Panc1 (cell line): ENCODE results near the gene DOCK1. TPM values are rescaled to one million over a fixed set of nuclear protein-coding genes. Genes with fewer than 3 reads are reported as not detected.

Source experiments
- ATAC-seq: fragments of 200-7000 bp; cut with Tn5 transposase; 2 replicates; pipeline ENCODE4 v1.9.1; 2020; ENCODE audit warnings: mild to moderate bottlenecking, moderate library complexity
- BruUV-seq: library from RNA; stranded (reverse); fragments of 400-500 nt; replicated peaks from 2 replicates; lab custom pipeline; 2021; lab: Mats Ljungman, UMichigan
- CTCF ChIA-PET: fragments of 300-600 bp; sonication (Branson Sonifier 250); formaldehyde crosslinking; loops from one replicate; lab custom pipeline; 2022; ENCODE audit warnings: antibody characterized with exemption; lab: Charles Lee
- POLR2A ChIA-PET: fragments of 300-600 bp; sonication (Branson Sonifier 250); formaldehyde crosslinking; loops from one replicate; lab custom pipeline; 2022; ENCODE audit warnings: antibody characterized with exemption; lab: Charles Lee
- DNase-seq: peaks from one replicate; pipeline ENCODE4 v3.0.0-alpha.2; 2010; ENCODE audit warnings: low read depth, low spot score
- H3K27ac ChIP-seq: 2 replicates; pipeline ENCODE4 v1.5.1; 2011; ENCODE audit warnings: mild to moderate bottlenecking, low read length, inconsistent platforms
- H3K27me3 ChIP-seq: fragments of 200-500 bp; sonication (Bioruptor generic); 2 replicates; pipeline ENCODE4 v1.6.0; 2014; ENCODE audit warnings: low read length, inconsistent platforms; ENCODE audit not compliant: control insufficient read depth, insufficient read depth
- H3K36me3 ChIP-seq: fragments of 200-500 bp; sonication (Bioruptor generic); 2 replicates; pipeline ENCODE4 v1.5.1; 2014; ENCODE audit warnings: inconsistent platforms, mild to moderate bottlenecking, low read length, moderate library complexity; ENCODE audit not compliant: control insufficient read depth, insufficient read depth
- H3K4me1 ChIP-seq: 2 replicates; pipeline ENCODE4 v1.5.1; 2011; ENCODE audit warnings: inconsistent platforms, mild to moderate bottlenecking, low read length, moderate library complexity; ENCODE audit not compliant: control insufficient read depth, insufficient read depth
- H3K4me3 ChIP-seq, 2 experiments: 2 replicates each; pipeline ENCODE4 v1.5.1; 2011 to 2012; ENCODE audit warnings: low read depth in 2 of 2, low read length in 2 of 2, mild to moderate bottlenecking in 2 of 2, inconsistent platforms in 1 of 2, moderate library complexity in 1 of 2
- H3K9me3 ChIP-seq: fragments of 200-500 bp; sonication (Bioruptor generic); 2 replicates; pipeline ENCODE4 v1.5.1; 2014; ENCODE audit warnings: low read depth, mild to moderate bottlenecking, inconsistent platforms, low read length, moderate library complexity; ENCODE audit not compliant: control insufficient read depth, insufficient read depth
- CTCF ChIP-seq: fragments of 450-650 bp; IDR thresholded peaks from 2 replicates; pipeline ENCODE4 v1.5.1; 2017; ENCODE audit warnings: mild to moderate bottlenecking
- POLR2AphosphoS5 ChIP-seq: IDR thresholded peaks from 2 replicates; pipeline ENCODE4 v1.6.1; 2012; ENCODE audit warnings: mild to moderate bottlenecking, low read depth, low read length, moderate library complexity
- REST ChIP-seq, 2 experiments: IDR thresholded peaks; 2 replicates each; pipeline ENCODE4 v1.6.1; 2011 to 2012; ENCODE audit warnings: low read depth in 2 of 2, control low read depth in 1 of 2, low read length in 1 of 2, mild to moderate bottlenecking in 1 of 2, moderate library complexity in 1 of 2; ENCODE audit not compliant: insufficient read depth in 1 of 2
- SIN3A ChIP-seq: IDR thresholded peaks from 2 replicates; pipeline ENCODE4 v1.6.1; 2012; ENCODE audit warnings: low read depth, mild to moderate bottlenecking, low read length, moderate library complexity, borderline replicate concordance; ENCODE audit not compliant: insufficient read depth
- TCF7L2 ChIP-seq: IDR thresholded peaks from 2 replicates; pipeline ENCODE4 v1.6.1; 2011; ENCODE audit warnings: mild to moderate bottlenecking, low read depth, low read length, inconsistent platforms
- in situ Hi-C: cut with HindIII; loops from 2 replicates; pipeline ENCODE4 v1.10.0; 2016; ENCODE audit warnings: low sequenced_read_pairs, low pct_unique_long_range_greater_than_20kb
- intact Hi-C: fragments of 100-400 bp; cut with micrococcal nuclease; formaldehyde crosslinking; loops from one replicate; pipeline ENCODE4 v1.10.0; 2022; ENCODE audit not compliant: unreplicated experiment
- total RNA-seq: library from RNA; stranded (reverse); gene quantifications from one replicate; pipeline ENCODE4 v1.2.1, GENCODE V29; 2021; ENCODE audit not compliant: unreplicated experiment

DOCK1 gene
- total RNA-seq, 1 experiment from 2014 or later = 67.6 TPM

- Histone ChIP-seq H3K36me3 (0 out of 2 replicates have a peak, but pooled peaks cover 3% of the 10 kb centered on the region), H3K4me3 (no peak overlapping the region), H3K27ac (no peak overlapping the region), H3K4me1 (no peaks in the 10 kb centered on the region), H3K9me3 (no peaks in the 10 kb centered on the region), H3K27me3 (no peaks in the 10 kb centered on the region)
- POLR2A ChIA-PET = no interaction called here
- in situ Hi-C loops (no loop called here), intact Hi-C loops (no loop called here)
- no TSS peak for BruUV-seq
- ATAC-seq (no peak), DNase-seq (no peak)
- TF ChIP-seq REST (IDR thresholded peaks at IDR 0.05; ENCODE audit: insufficient read depth in 1 of 2, low read depth in 2 of 2, low read length in 1 of 2) (no peak), CTCF (no peak), SIN3A (no peak), POLR2AphosphoS5 (no peak), TCF7L2 (no peak)
- CTCF ChIA-PET = no interaction called here
Measured at GRCh38 chr10:127085957-127086356, 180.7 kb downstream of the DOCK1 start.

DNA sequence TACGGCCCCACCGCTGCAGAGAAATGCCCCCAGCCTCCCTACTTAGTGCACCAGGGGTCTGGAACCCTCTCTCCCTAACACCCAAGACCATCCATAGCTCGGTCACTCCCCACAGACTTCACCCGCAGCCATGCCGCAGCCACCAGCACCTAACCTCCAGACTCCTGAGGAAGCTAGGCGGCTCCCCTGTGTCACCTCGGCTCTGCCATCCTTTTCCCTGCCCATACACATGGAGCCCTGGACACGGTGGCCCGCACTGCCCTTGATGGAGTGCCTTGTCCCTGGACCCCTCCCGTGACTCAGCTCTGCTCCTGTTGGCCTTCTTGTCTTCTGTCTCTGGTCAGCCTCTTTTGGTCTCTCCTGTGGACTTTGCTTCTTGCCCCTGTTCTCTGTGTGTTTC lies 183.7 kb downstream of the DOCK1 start:
- intact Hi-C loops = no loop called here
- H3K9me3 ChIP-seq = no peaks in the 10 kb centered on the region
- TF ChIP-seq SIN3A (no peak), POLR2AphosphoS5 (no peak), REST (IDR thresholded peaks at IDR 0.05; ENCODE audit: insufficient read depth in 1 of 2, low read depth in 2 of 2, low read length in 1 of 2) (no peak), TCF7L2 (no peak), CTCF (no peak)
- CTCF ChIA-PET = no interaction called here
- H3K4me3 ChIP-seq = no peak overlapping the region
- POLR2A ChIA-PET = no interaction called here
- DNase-seq = no peak
- no peaks in the 10 kb centered on the region for H3K4me1 ChIP-seq
- in situ Hi-C loops = no loop called here
- ATAC-seq = no peak
- H3K27ac ChIP-seq = no peak overlapping the region
- BruUV-seq = no TSS peak
- H3K36me3 ChIP-seq = no peaks in the 10 kb centered on the region
- H3K27me3 ChIP-seq = no peaks in the 10 kb centered on the region
